D721Med (cell line): ENCODE measurements around the gene RAB13.
"Not testable (repeated sequence)": the region's sequence is repeated elsewhere in the genome, so short reads cannot be mapped to it uniquely, and the experiment has no call there.

Experiments used
- DNase-seq: peaks from one replicate; pipeline ENCODE4 v3.0.0; 2011; ENCODE audit warnings: low spot score; ENCODE audit not compliant: insufficient read length
- FAIRE-seq: peaks from 2 replicates; lab custom pipeline; 2011; peaks lifted over from hg19 to GRCh38; lab: Jason Lieb, UNC
- TF ChIP-seq, protein P1 (sequence below): IDR thresholded peaks from 2 replicates; pipeline ENCODE4 v1.5.1; 2012; ENCODE audit warnings: mild to moderate bottlenecking, control low read depth; ENCODE audit not compliant: insufficient read depth; ENCODE audit errors: missing control alignments

RAB13 gene

DNA sequence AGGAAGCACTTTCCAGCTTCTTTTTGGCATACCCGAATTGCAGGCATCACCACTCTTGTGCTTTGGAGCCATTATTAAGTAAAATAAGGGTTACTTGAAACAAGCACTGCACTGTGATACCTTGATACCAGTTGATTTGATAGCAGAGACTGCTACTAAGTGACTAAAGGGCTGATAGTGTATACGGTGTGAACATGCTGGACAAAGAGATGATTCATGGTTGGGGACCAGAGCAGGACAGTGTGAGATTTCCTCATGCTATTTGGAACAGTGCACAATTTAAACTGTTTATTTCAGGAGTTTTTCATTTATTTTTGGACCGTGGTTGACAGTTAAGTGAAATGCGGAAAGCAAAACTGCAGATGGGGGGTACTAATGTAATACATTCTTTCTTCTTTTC lies 14.3 kb upstream of the RAB13 start:
- no peak for DNase-seq
- TF ChIP-seq, protein P1, sequence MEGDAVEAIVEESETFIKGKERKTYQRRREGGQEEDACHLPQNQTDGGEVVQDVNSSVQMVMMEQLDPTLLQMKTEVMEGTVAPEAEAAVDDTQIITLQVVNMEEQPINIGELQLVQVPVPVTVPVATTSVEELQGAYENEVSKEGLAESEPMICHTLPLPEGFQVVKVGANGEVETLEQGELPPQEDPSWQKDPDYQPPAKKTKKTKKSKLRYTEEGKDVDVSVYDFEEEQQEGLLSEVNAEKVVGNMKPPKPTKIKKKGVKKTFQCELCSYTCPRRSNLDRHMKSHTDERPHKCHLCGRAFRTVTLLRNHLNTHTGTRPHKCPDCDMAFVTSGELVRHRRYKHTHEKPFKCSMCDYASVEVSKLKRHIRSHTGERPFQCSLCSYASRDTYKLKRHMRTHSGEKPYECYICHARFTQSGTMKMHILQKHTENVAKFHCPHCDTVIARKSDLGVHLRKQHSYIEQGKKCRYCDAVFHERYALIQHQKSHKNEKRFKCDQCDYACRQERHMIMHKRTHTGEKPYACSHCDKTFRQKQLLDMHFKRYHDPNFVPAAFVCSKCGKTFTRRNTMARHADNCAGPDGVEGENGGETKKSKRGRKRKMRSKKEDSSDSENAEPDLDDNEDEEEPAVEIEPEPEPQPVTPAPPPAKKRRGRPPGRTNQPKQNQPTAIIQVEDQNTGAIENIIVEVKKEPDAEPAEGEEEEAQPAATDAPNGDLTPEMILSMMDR = no peak
- no peak for FAIRE-seq

DNA sequence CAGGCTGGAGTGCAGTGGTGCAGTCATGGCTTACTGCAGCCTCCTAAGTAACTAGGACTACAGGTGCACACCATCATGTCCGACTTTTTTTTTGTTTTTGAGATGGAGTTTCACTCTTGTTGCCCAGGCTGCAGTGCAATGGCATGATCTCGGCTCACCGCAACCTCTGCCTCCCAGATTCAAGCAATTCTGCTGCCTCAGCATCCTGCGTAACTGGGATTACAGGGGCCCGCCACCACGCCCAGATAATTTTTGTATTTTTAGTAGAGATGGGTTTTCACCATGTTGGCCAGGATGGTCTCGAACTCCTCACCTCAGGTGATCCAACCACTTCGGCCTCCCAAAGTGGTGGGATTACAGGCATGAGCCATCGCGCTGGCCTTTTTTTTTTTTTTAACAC lies 10.7 kb upstream of the RAB13 start:
- not testable (repeated sequence) for FAIRE-seq

GRCh38 chr1:153995640-153996039 lies 9.5 kb upstream of the RAB13 start:
- TF ChIP-seq, protein P1 = no peak
- FAIRE-seq (no peak), DNase-seq (no peak)

More for the DNA sequence above, 10.7 kb upstream of the RAB13 start:
- not testable (repeated sequence) for DNase-seq

DNA sequence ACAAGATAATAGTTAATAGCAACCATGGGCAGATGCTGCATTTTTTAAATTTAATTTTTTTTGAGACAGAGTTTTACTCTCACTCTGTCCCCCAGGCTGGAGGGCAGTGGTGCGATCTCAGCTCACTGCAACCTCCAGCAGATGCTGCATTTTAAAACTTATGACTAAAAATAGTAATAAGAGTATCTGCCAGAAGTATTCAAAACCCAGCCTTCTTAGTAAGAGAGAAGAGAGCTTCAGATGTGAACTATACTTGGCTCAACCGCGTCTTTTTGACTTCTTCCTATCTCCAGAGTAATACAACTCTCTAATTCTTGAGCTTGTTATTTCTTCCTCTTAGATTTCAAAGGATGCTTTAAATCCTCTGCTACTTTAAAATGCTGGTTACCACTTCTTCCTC lies 9.1 kb upstream of the RAB13 start:
- DNase-seq = no peak
- FAIRE-seq = no peak
- TF ChIP-seq, protein P1 = no peak

DNA sequence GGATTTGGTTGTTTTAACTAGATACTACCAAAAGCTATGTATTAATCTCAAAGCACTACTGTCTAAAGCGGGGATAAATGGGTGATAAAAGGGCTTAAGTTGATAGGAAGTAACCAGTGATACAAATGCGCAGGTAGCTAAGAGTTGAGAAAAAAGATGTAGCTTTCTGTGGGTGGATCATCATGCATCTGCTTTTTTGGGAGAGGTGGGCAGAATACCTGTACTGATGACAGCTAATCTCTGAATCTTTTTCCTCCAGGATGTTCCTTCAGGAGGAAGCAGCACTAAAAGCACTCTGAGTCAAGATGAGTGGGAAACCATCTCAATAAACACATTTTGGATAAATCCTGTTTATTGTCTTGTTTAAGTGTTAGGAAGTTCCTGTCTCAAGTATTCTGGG lies 5.7 kb upstream of the RAB13 start:
- no peak for DNase-seq
- no peak for FAIRE-seq
- TF ChIP-seq, protein P1 = no peak

DNA sequence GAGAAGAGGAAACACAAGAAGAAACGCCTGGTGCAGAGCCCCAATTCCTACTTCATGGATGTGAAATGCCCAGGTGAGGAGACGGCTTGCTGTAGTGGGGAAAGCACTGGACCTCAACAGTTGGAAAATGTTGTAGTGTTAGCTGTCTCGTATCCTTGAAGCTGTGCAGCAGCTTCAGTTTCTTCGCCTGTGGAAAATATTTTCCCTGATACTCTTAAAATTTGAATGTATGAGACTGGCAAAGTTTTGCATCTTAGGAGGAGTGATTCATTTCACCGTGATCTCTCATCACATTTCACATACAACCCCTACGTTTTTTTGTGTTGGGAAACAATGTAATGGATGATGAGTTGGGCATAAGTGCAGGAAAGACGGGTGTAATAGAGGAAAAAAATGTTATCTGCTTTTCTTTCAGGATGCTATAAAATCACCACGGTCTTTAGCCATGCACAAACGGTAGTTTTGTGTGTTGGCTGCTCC lies 5.1 kb upstream of the RAB13 start:
- TF ChIP-seq, protein P1 = no peak
- DNase-seq = no peak
- FAIRE-seq = no peak

- TF ChIP-seq, protein P1 = no peak
- DNase-seq (peak; percentile 98), FAIRE-seq (peak; percentile 92)
Measured at GRCh38 chr1:153990468-153991150, 4.5 kb upstream of the RAB13 start, which contains the start of gene RPS27. TSS of gene RPS27 (plus strand) at chr1:153990762. CDS start at chr1:153990797, 35 bp downstream.
